Measurements from ENCODE around the gene ZNF438. TPM values are rescaled to one million over a fixed set of nuclear protein-coding genes. Genes with fewer than 3 reads are reported as not detected.

Gene ZNF438
- total RNA-seq, 1 experiment from 2014 or later, result 8.4 TPM

GRCh38 chr10:30825495-30825894 is 206.2 kb downstream of the ZNF438 start:
- intact Hi-C loops (cut with micrococcal nuclease), result no loop called here
- ChIA-PET POLR2A (no interaction called here), CTCF (no interaction called here)
- H3K27ac Mint-ChIP-seq (ENCODE audit: low read depth, unreplicated experiment), result no peak overlapping the region
- BruUV-seq (replicated peaks), result no TSS peak
- TF ChIP-seq CTCF (IDR thresholded peaks at IDR 0.05; ENCODE audit: unreplicated experiment), result no peak
- DNase-seq (ENCODE audit: unreplicated experiment), result no peak
- H3K9me3 Mint-ChIP-seq (ENCODE audit: unreplicated experiment), result no peaks in the 10 kb centered on the region
- H3K4me1 Mint-ChIP-seq (ENCODE audit: insufficient read depth, unreplicated experiment), result peaks cover 7% of the 10 kb centered on the region
- no peaks in the 10 kb centered on the region for H3K36me3 Mint-ChIP-seq (ENCODE audit: insufficient read depth, unreplicated experiment)
- H3K4me3 Mint-ChIP-seq (ENCODE audit: unreplicated experiment), result no peak overlapping the region
- H3K27me3 Mint-ChIP-seq (ENCODE audit: insufficient read depth, unreplicated experiment), result no peaks in the 10 kb centered on the region

GRCh38 chr10:30825022-30825421 is 206.6 kb downstream of the ZNF438 start:
- intact Hi-C loops (cut with micrococcal nuclease), result no loop called here
- no peak overlapping the region for H3K4me3 Mint-ChIP-seq (ENCODE audit: unreplicated experiment)
- POLR2A ChIA-PET, result no interaction called here
- no peaks in the 10 kb centered on the region for H3K36me3 Mint-ChIP-seq (ENCODE audit: insufficient read depth, unreplicated experiment)
- no peaks in the 10 kb centered on the region for H3K9me3 Mint-ChIP-seq (ENCODE audit: unreplicated experiment)
- TF ChIP-seq CTCF (IDR thresholded peaks at IDR 0.05; ENCODE audit: unreplicated experiment), result no peak
- no peaks in the 10 kb centered on the region for H3K27me3 Mint-ChIP-seq (ENCODE audit: insufficient read depth, unreplicated experiment)
- no peak overlapping the region for H3K27ac Mint-ChIP-seq (ENCODE audit: low read depth, unreplicated experiment)
- BruUV-seq (replicated peaks), result no TSS peak
- H3K4me1 Mint-ChIP-seq (ENCODE audit: insufficient read depth, unreplicated experiment), result peaks cover 3% of the 10 kb centered on the region
- CTCF ChIA-PET, result no interaction called here
- no peak for DNase-seq (ENCODE audit: unreplicated experiment)

GRCh38 chr10:30823651-30824050 is 208.0 kb downstream of the ZNF438 start:
- intact Hi-C loops (cut with micrococcal nuclease), result no loop called here
- no peak for TF ChIP-seq CTCF (IDR thresholded peaks at IDR 0.05; ENCODE audit: unreplicated experiment)
- H3K27me3 Mint-ChIP-seq (ENCODE audit: insufficient read depth, unreplicated experiment), result no peaks in the 10 kb centered on the region
- H3K36me3 Mint-ChIP-seq (ENCODE audit: insufficient read depth, unreplicated experiment), result no peaks in the 10 kb centered on the region
- H3K9me3 Mint-ChIP-seq (ENCODE audit: unreplicated experiment), result no peaks in the 10 kb centered on the region
- DNase-seq (ENCODE audit: unreplicated experiment), result no peak
- POLR2A ChIA-PET, result no interaction called here
- no peaks in the 10 kb centered on the region for H3K4me1 Mint-ChIP-seq (ENCODE audit: insufficient read depth, unreplicated experiment)
- H3K27ac Mint-ChIP-seq (ENCODE audit: low read depth, unreplicated experiment), result no peak overlapping the region
- H3K4me3 Mint-ChIP-seq (ENCODE audit: unreplicated experiment), result no peak overlapping the region
- no TSS peak for BruUV-seq (replicated peaks)
- CTCF ChIA-PET, result interaction anchor here (1.1 kb wide), 1 partner anchor 13 kb away, joined by 3 read pairs; no protein-coding TSS in a partner anchor

- ChIA-PET CTCF (interaction anchor here (1.1 kb wide), 1 partner anchor 12 kb away, joined by 3 read pairs; no protein-coding TSS in a partner anchor), POLR2A (no interaction called here)
- DNase-seq (ENCODE audit: unreplicated experiment), result no peak
- intact Hi-C loops (cut with micrococcal nuclease), result no loop called here
- BruUV-seq (replicated peaks), result no TSS peak
- no peaks in the 10 kb centered on the region for H3K36me3 Mint-ChIP-seq (ENCODE audit: insufficient read depth, unreplicated experiment)
- H3K27ac Mint-ChIP-seq (ENCODE audit: low read depth, unreplicated experiment), result no peak overlapping the region
- H3K9me3 Mint-ChIP-seq (ENCODE audit: unreplicated experiment), result no peaks in the 10 kb centered on the region
- no peaks in the 10 kb centered on the region for H3K4me1 Mint-ChIP-seq (ENCODE audit: insufficient read depth, unreplicated experiment)
- H3K4me3 Mint-ChIP-seq (ENCODE audit: unreplicated experiment), result no peak overlapping the region
- TF ChIP-seq CTCF (IDR thresholded peaks at IDR 0.05; ENCODE audit: unreplicated experiment), result no peak
- H3K27me3 Mint-ChIP-seq (ENCODE audit: insufficient read depth, unreplicated experiment), result no peaks in the 10 kb centered on the region
Measured at GRCh38 chr10:30822693-30823465, 208.8 kb downstream of the ZNF438 start.
